Uterus (tissue), 4 donors: Measurements from ENCODE around the gene VAT1. TPM values are rescaled to one million over a fixed set of nuclear protein-coding genes. Genes with fewer than 3 reads are reported as not detected.

Source experiments
- DNase-seq, 2 donors: peaks; one replicate each; pipeline ENCODE4 v3.0.0-alpha.2; 2019 to 2020
- H3K27ac ChIP-seq, 2 donors: fragments of 200-600 bp; sonication (generic); 1 replicate in 1 of 2; 2 replicates in 1 of 2; pipeline ENCODE4 v1.5.1; 2016 to 2018
- H3K27me3 ChIP-seq, 2 donors: fragments of 200-600 bp; sonication (generic); one replicate each; pipeline ENCODE4 v1.5.1; 2018 to 2019; ENCODE audit warnings: control low read depth in 1 of 2
- H3K36me3 ChIP-seq, 2 donors: fragments of 200-600 bp; sonication (generic); one replicate each; pipeline ENCODE4 v1.5.1; 2019; ENCODE audit warnings: control low read depth in 1 of 2
- H3K4me1 ChIP-seq, 2 donors: fragments of 200-600 bp; sonication (generic); one replicate each; pipeline ENCODE4 v1.5.1; 2018 to 2019; ENCODE audit warnings: control low read depth in 1 of 2
- H3K4me3 ChIP-seq, 2 donors: fragments of 200-600 bp; sonication (generic); 1 replicate in 1 of 2; 2 replicates in 1 of 2; pipeline ENCODE4 v1.5.1; 2018 to 2019; ENCODE audit warnings: mild to moderate bottlenecking in 1 of 2
- H3K9me3 ChIP-seq, 2 donors: fragments of 200-600 bp; sonication (generic); one replicate each; pipeline ENCODE4 v1.5.1; 2019; ENCODE audit warnings: control low read depth in 1 of 2
- POLR2A ChIP-seq, 2 donors: fragments of 450-650 bp; IDR thresholded peaks; one replicate each; pipeline ENCODE4 v1.6.1; 2016; ENCODE audit warnings: antibody characterized with exemption in 2 of 2, mild to moderate bottlenecking in 1 of 2, moderate library complexity in 1 of 2
- intact Hi-C: fragments of 100-400 bp; cut with DNase I; formaldehyde crosslinking; loops from one replicate; pipeline ENCODE4 v1.15.1; 2023; ENCODE audit warnings: low total_unique reads
- total RNA-seq, 4 donors: library from RNA; depleted of rRNA in 3 of 4; stranded (reverse); fragments of >200 nt in 3 of 4; gene quantifications; one replicate each; pipeline versions ENCODE4 v1.1.0 to v1.2.4, GENCODE V29; 2014 to 2023
- TF ChIP-seq, protein P1 (sequence below), 4 experiments: fragments of 200-600 bp in 2 of 4; fragments of 450-650 bp in 2 of 4; sonication (generic) in 2 of 4; IDR thresholded peaks; one replicate each; pipeline ENCODE4 v1.5.1; 2016 to 2019; ENCODE audit warnings: antibody characterized with exemption in 4 of 4, mild to moderate bottlenecking in 2 of 4, moderate library complexity in 1 of 4
- donor health status: DM: yes; HTN: yes; CAD: no.

Gene VAT1
- total RNA-seq, 4 donors from 2014 or later, result 59.5 to 187 (median 152) TPM

- Histone ChIP-seq H3K9me3 (no peaks in the 10 kb centered on the region), H3K36me3 (no peaks in the 10 kb centered on the region), H3K27ac (peak within 1 kb of the TSS; percentile 83 to 95), H3K27me3 (no peaks in the 10 kb centered on the region), H3K4me1 (peaks cover 0 to 7% of the 10 kb centered on the region in 2 donors), H3K4me3 (peak within 1 kb of the TSS; percentile 46 to 47)
- peak; percentile 67 to 82 for TF ChIP-seq POLR2A (IDR thresholded peaks at IDR 0.05)
- TF ChIP-seq, protein P1, sequence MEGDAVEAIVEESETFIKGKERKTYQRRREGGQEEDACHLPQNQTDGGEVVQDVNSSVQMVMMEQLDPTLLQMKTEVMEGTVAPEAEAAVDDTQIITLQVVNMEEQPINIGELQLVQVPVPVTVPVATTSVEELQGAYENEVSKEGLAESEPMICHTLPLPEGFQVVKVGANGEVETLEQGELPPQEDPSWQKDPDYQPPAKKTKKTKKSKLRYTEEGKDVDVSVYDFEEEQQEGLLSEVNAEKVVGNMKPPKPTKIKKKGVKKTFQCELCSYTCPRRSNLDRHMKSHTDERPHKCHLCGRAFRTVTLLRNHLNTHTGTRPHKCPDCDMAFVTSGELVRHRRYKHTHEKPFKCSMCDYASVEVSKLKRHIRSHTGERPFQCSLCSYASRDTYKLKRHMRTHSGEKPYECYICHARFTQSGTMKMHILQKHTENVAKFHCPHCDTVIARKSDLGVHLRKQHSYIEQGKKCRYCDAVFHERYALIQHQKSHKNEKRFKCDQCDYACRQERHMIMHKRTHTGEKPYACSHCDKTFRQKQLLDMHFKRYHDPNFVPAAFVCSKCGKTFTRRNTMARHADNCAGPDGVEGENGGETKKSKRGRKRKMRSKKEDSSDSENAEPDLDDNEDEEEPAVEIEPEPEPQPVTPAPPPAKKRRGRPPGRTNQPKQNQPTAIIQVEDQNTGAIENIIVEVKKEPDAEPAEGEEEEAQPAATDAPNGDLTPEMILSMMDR (IDR thresholded peaks at IDR 0.05), result peak; percentile 66 to 87 (median 84)
- peak; percentile 94 for DNase-seq
- intact Hi-C loops, result no loop called here
These were observed 2.5 kb upstream of the VAT1 start, which contains the start of gene RND2 for GRCh38 chr17:43024407-43025289. Gene RND2 (plus strand): TSS chr17:43025231. CDS start chr17:43025348, 117 bp downstream.

DNA sequence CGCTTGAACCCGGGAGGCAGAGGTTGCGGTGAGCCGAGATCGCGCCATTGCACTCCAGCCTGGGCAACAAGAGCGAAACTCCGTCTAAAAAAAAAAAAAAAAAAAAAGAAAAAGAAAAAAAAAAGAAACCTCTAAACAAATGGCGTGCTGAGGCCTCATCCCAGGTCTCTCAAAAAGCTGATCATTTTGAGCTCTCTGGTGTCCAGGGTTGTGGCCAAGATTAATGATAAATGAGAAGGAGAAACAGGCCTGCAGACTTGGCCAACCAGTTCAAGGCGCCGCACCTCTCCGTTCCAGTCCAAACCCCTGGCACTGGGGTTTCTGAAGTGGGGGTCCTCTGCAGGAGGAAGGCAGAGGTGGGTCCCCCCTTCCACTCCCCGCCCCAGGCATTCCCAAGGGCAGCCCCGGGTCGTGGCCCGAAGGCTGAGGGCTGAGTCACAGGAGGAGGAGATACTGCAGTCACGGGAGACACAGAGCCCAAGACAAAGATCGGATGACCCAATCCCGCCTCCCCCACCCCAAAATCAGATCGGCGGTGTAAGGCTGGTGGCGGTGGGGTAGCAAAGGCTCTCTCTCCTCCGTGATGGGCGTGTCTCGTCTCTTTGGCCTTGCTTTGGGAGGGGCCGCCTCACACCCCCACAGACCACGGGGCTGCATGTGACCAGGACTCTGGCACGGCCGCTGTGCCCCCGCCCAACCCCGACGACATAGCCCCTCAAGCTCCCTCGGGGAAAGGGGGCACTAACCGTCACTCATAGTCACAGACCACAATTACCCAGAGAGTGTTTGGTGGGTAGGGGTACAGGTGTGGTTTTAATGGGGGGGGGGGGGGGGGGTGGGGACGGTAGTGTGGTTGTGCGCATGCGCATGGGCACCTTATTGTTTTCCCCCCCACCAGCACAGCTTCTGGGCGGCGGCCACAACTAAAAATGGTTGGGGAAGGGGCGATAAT is 1.1 kb downstream of the VAT1 start:
- TF ChIP-seq, protein P1 (IDR thresholded peaks at IDR 0.05), result no peak
- TF ChIP-seq POLR2A (IDR thresholded peaks at IDR 0.05), result peak in 1 of 2 donors; percentile 61
- no peaks in the 10 kb centered on the region for H3K9me3 ChIP-seq
- H3K27me3 ChIP-seq, result no peaks in the 10 kb centered on the region
- peak overlapping the region; percentile 89 to 91 for H3K27ac ChIP-seq
- DNase-seq, result peak; percentile 81 to 82
- H3K4me3 ChIP-seq, result peak overlapping the region; percentile 79 to 96
- intact Hi-C loops, result no loop called here
- H3K36me3 ChIP-seq, result no peaks in the 10 kb centered on the region
- H3K4me1 ChIP-seq, result peaks cover 0 to 11% of the 10 kb centered on the region in 2 donors

- no peaks in the 10 kb centered on the region for H3K27me3 ChIP-seq
- intact Hi-C loops, result no loop called here
- H3K9me3 ChIP-seq, result no peaks in the 10 kb centered on the region
- DNase-seq, result no peak
- TF ChIP-seq POLR2A (IDR thresholded peaks at IDR 0.05), result no peak
- TF ChIP-seq, protein P1 (IDR thresholded peaks at IDR 0.05), result no peak
- H3K4me1 ChIP-seq, result peaks cover 0 to 11% of the 10 kb centered on the region in 2 donors
- no peaks in the 10 kb centered on the region for H3K36me3 ChIP-seq
- H3K4me3 ChIP-seq, result no peak overlapping the region
- H3K27ac ChIP-seq, result peak overlapping the region; percentile 89 to 91
These were observed 2.1 kb downstream of the VAT1 start for GRCh38 chr17:43020030-43020621.

- intact Hi-C loops, result no loop called here
- TF ChIP-seq POLR2A (IDR thresholded peaks at IDR 0.05), result no peak
- TF ChIP-seq, protein P1 (IDR thresholded peaks at IDR 0.05), result no peak
- no peaks in the 10 kb centered on the region for H3K9me3 ChIP-seq
These were observed 2.8 kb downstream of the VAT1 start for GRCh38 chr17:43019418-43019817.

More at GRCh38 chr17:43019418-43019817, 2.8 kb downstream of the VAT1 start:
- Histone ChIP-seq H3K27ac (peak overlapping the region; percentile 89 to 91), H3K4me1 (peaks cover 0 to 11% of the 10 kb centered on the region in 2 donors), H3K27me3 (no peaks in the 10 kb centered on the region), H3K4me3 (no peak overlapping the region), H3K36me3 (no peaks in the 10 kb centered on the region)
- no peak for DNase-seq
